HL-60/S4 treated with retinoic acid at 250 ng/mL for 4 days and 3 days (cell line): ENCODE data around the gene PHLPP1.

ENCODE experiments used
- in situ Hi-C: fragments of 300-500 bp; cut with MboI; formaldehyde crosslinking; loops from 2 replicates; pipeline ENCODE4 v1.7.0; 2022; ENCODE audit warnings: low sequenced_read_pairs

PHLPP1 gene

GRCh38 chr18:62997076-62997475 is 281.7 kb downstream of the PHLPP1 start:
- in situ Hi-C loops = loop anchor here (25.0 kb wide), 2 partner anchors 385 to 810 kb away; partner anchors contain the start of genes PIGN and RELCH

DNA sequence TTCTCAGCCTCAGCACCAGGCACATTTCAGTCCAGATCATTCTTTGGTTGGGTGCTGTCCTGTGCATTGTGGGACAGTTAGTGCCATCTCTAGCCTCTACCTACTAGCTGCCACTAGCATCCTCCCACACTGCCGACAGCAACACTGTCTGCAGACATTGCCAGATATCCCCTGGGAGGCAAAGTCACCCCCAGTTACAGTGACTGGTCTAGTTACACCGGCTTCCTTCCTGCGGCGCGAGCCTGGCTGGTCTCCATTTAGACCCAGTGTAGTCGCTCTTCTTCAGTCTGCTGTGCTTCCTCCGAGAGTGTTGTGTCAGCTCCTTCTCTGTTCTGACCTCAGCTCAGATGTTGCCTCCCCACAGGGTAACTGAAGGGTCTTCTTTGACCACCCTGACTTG is 283.1 kb downstream of the PHLPP1 start:
- in situ Hi-C loops = loop anchor here (25.0 kb wide), 2 partner anchors 386 to 811 kb away; partner anchors contain the start of genes PIGN and RELCH

GRCh38 chr18:62999392-62999791 is 284.1 kb downstream of the PHLPP1 start:
- in situ Hi-C loops = loop anchor here (25.0 kb wide), 2 partner anchors 387 to 812 kb away; partner anchors contain the start of genes PIGN and RELCH

GRCh38 chr18:62999921-63000320 is 284.6 kb downstream of the PHLPP1 start:
- in situ Hi-C loops = loop anchor here (25.0 kb wide), 3 partner anchors 388 to 813 kb away; partner anchors contain the start of genes PIGN and RELCH

GRCh38 chr18:63000839-63001238 is 285.5 kb downstream of the PHLPP1 start:
- in situ Hi-C loops = loop anchor here (25.0 kb wide), 1 partner anchor 436 kb away; no protein-coding TSS in a partner anchor

DNA sequence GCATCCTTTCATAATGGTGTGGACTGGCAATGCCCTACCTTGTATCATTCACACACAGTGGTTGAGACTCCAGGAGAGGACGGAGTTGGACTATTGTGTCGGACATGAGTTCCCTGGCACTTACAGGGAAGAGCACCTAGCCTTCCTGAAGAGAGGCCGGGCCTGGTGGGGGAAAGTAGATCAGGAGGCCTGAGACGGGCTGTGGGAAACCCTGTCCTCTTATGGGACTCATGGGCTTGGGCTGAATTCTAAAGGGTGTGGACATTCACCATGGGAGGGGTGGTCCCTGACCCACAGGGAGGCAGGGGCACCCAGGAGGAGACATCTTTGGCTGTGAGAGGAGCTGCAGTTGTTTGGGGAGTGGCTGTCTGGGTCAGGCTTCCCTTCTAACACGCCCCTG is 286.5 kb downstream of the PHLPP1 start:
- in situ Hi-C loops = loop anchor here (25.0 kb wide), 1 partner anchor 435 kb away; no protein-coding TSS in a partner anchor

DNA sequence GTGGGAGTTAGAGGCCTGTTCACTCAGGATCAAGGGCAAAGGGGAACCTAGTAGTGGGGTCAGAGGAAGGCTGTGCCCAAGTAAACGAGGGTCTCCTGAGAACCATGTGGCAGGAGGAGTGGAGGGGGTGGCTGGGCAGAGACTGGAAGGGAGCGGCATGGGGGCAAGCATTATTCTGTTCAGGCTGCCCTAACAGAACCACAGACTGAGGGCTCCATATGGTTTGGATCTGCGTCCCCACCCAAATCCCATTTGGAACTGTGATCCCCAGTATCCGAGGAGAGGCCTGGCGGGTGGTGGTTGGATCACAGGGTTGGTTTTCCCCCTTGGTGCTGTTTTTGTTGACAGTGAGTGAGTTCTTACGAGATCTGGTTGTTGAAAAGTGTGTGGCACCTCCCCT is 287.0 kb downstream of the PHLPP1 start:
- in situ Hi-C loops = loop anchor here (25.0 kb wide), 1 partner anchor 435 kb away; no protein-coding TSS in a partner anchor

DNA sequence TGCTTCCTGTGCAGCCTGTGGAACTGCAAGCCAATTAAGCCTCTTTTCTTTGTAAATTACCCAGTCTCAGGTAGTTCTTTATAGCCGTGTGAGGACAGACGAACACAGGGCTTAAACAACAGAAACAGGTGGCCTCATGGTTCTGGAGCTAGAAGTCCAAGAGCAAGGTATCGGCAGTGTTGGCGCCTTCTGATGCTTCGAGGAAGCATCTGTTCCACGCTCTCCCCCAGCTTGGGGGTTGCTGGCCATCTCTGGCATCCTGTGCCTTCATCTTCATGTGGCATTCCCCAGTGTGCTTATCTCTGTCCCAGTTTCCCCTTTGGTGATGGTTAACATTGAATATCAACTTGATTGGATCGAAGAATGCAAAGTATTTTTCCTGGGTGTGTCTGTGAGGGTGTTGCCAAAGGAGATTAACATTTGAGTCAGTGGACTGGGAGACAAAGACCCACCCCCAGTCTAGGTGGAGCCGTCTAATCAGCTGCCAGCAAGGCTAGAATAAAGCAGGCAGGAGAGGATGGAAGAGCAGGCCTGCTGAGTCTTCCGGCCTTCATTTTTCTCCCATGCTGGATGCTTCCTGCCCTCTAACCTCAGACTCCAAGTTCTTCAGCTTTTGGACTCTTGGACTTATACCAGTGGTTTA is 287.6 kb downstream of the PHLPP1 start:
- in situ Hi-C loops = loop anchor here (25.0 kb wide), 1 partner anchor 434 kb away; no protein-coding TSS in a partner anchor

DNA sequence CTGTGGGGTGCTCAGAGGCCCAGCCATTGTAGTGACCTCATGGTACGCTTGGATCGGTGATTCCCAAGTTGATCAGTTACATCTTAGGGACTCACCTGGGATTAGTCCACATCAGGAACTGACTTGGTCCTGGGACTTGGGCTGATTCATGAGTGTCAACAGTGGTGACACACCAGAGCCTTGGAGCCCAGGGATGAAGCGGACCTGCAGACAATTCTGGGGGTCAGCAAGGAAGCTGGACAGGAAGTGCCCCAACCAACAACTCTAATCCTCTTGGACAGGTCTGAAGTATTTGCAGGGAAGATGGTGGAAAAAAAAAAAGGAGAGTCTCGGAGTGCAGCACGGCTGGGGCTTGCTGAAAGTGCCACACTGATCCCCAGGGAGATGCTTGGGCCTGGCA is 288.6 kb downstream of the PHLPP1 start:
- in situ Hi-C loops = loop anchor here (25.0 kb wide), 1 partner anchor 433 kb away; no protein-coding TSS in a partner anchor

GRCh38 chr18:63004466-63005089 is 289.2 kb downstream of the PHLPP1 start:
- in situ Hi-C loops = loop anchor here (25.0 kb wide), 1 partner anchor 433 kb away; no protein-coding TSS in a partner anchor

GRCh38 chr18:63005306-63005705 is 290.0 kb downstream of the PHLPP1 start:
- in situ Hi-C loops = loop anchor here (25.0 kb wide), 1 partner anchor 432 kb away; no protein-coding TSS in a partner anchor

GRCh38 chr18:63007231-63007630 is 291.9 kb downstream of the PHLPP1 start:
- in situ Hi-C loops = loop anchor here (25.0 kb wide), 1 partner anchor 430 kb away; no protein-coding TSS in a partner anchor

DNA sequence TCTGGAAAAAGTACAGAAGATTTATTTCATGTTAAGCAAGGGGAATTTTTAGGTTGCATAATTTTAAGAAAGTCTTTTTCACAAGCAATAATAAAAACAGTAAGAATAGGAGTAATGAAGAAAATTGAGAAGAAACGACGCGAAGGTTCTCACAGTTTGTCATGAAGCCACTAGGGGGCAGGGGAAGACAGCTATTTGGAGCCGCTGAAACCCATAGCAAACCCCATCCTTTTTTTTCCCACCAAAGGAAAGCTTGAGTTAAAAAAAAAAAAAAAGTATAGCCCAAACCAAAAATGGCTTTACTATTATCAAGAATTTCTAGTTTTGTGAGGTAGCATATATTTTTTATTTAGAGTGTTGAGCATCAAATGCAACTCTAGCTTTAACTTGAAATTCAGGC is 300.9 kb downstream of the PHLPP1 start:
- in situ Hi-C loops = loop anchor here (10.0 to 25.0 kb wide), 2 partner anchors 309 to 421 kb away; no protein-coding TSS in a partner anchor

DNA sequence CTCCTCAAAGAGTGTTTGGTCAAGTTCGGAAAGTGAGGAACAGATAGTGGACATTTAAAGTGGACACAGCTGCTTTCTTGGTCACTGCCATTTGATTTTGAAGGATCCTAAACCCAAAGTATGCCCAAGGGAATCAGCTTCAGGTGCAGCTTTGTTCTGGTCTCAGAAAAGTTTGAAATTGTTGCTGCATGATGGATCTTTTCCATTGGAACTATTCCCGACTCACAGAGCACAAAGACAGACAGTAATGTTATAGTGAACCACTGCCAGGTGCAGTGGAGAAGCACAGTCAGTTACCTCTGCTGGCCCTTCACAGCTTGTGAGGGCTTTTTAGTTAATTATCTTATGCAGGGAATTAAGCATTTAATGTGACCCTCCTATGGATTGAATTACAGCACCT is 301.7 kb downstream of the PHLPP1 start:
- in situ Hi-C loops = loop anchor here (10.0 to 25.0 kb wide), 2 partner anchors 308 to 420 kb away; no protein-coding TSS in a partner anchor

GRCh38 chr18:63017977-63018376 is 302.6 kb downstream of the PHLPP1 start:
- in situ Hi-C loops = loop anchor here (10.0 to 25.0 kb wide), 2 partner anchors 307 to 419 kb away; no protein-coding TSS in a partner anchor

- in situ Hi-C loops = loop anchor here (25.0 kb wide), 1 partner anchor 415 kb away; no protein-coding TSS in a partner anchor
Observed at GRCh38 chr18:63022429-63023022, 307.2 kb downstream of the PHLPP1 start.

DNA sequence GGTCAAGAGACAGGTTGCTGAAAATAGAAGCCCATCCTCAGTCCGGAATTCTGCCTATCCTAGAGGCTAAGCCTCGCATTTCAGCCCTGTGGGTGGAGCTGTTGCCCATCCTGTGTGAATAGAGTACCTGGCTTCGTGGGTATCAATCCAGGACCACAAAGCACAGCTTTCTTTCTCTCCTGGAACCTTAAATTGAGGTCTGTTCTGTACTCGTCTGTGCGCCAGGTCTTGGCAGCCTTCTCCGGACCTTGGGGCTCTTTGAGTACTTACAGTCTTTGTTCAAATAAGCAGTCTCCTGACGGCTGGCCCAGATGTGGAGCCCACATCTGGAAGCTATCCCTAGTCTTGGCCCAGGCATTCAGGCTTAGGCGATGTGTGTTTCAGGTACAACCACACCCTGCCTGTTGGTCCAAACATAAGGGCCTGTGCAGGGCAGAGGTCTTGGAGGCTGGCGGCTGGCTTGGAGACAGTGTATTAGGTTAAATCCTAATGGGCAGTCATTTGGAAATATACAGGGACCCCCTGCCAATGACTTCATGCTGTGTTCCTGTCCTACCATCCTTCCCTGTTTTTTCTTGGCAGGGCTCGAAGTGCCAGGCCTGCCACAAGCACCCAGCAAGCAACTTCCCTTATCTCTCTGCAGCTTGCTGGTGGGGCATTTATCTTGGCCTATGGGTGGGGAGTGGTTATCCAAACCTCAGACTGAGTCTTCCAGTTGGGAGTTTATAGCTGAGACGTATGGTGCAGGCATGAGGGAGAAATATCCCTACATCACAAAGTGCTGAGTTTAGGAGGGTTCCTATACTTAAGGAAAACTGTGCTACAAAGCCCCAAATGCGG is 310.1 kb downstream of the PHLPP1 start:
- in situ Hi-C loops = no loop called here

DNA sequence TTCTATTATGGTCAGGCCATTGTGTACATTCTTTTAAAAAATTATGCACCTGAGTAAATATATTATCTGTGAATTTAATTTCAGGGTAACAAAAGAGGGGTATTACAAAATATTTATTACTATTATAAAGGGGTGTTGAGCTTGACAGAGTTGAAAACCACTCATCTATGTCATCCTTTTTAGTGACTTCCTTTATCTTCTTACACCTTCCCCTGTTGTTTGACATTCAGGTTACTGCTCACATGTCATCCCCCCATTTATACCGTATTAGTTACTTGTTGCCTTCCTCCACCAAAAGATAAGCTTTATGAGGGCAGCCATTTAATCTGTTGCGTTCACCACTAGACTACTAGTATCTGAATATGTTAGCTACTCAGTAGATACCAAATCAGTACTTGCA is 313.0 kb downstream of the PHLPP1 start:
- in situ Hi-C loops = no loop called here
